SJCRH30 (cell line): Measurements from ENCODE around the gene SOD3. TPM values are rescaled to one million over a fixed set of nuclear protein-coding genes. Genes with fewer than 3 reads are reported as not detected.

Experiments
- DNase-seq, 2 experiments: peaks; one replicate each; pipeline ENCODE4 v3.0.0-alpha.2; 2015 to 2020
- H3K27ac ChIP-seq: fragments of 250-450 bp; sonication (Bioruptor Pico); 2 replicates; pipeline ENCODE4 v1.5.1; 2020; ENCODE audit warnings: mild to moderate bottlenecking, moderate library complexity
- H3K27me3 ChIP-seq: fragments of 250-450 bp; sonication (Bioruptor Pico); 2 replicates; pipeline ENCODE4 v1.5.1; 2020; ENCODE audit warnings: mild to moderate bottlenecking, moderate library complexity
- H3K36me3 ChIP-seq: fragments of 250-450 bp; sonication (Bioruptor Pico); 2 replicates; pipeline ENCODE4 v1.5.1; 2020; ENCODE audit warnings: mild to moderate bottlenecking, moderate library complexity
- H3K4me1 ChIP-seq: fragments of 250-450 bp; sonication (Bioruptor Pico); 2 replicates; pipeline ENCODE4 v1.5.1; 2020; ENCODE audit warnings: mild to moderate bottlenecking, moderate library complexity
- H3K4me3 ChIP-seq: fragments of 250-450 bp; sonication (Bioruptor Pico); 2 replicates; pipeline ENCODE4 v1.5.1; 2020; ENCODE audit warnings: mild to moderate bottlenecking, moderate library complexity
- H3K9me3 ChIP-seq: fragments of 250-450 bp; sonication (Bioruptor Pico); replicated peaks from 2 replicates; pipeline ENCODE4 v1.5.1; 2020; ENCODE audit warnings: mild to moderate bottlenecking, moderate library complexity
- total RNA-seq: library from RNA; depleted of rRNA; stranded (reverse); fragments of >200 nt; shearing (Covaris generic); gene quantifications from 2 replicates; pipeline ENCODE4 v1.2.3, GENCODE V29; 2014

SOD3 gene
- total RNA-seq, 1 experiment from 2014 or later, result not detected

DNA sequence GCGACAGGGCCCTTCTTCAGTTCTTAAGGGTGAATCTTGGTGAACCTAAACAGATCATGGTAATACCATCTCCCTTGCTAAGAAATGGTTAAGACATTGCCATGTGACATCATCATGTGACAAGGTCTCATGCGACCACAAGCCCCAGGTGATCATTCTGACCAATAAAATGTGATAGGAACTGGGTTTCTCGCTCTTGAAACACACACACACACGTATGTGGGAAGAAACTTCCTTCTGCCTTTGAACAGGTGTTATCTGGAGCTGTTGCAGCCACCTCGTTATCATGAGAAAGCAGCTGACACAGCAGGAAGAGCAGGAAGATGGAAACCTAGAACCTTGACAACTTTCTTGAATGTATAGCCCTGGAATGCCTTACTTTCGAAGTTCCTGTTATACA lies 10.2 kb downstream of the SOD3 start:
- H3K36me3 ChIP-seq, result no peaks in the 10 kb centered on the region
- no peaks in the 10 kb centered on the region for H3K9me3 ChIP-seq
- no peak for DNase-seq
- H3K27ac ChIP-seq, result no peak overlapping the region
- peaks cover 5% of the 10 kb centered on the region; the same call in 1 of the 2 replicates for H3K27me3 ChIP-seq
- no peak overlapping the region for H3K4me3 ChIP-seq
- H3K4me1 ChIP-seq, result peaks cover 13% of the 10 kb centered on the region

- peaks cover 13% of the 10 kb centered on the region for H3K4me1 ChIP-seq
- no peak for DNase-seq
These were observed 11.0 kb downstream of the SOD3 start for GRCh38 chr4:24806206-24806990.

DNA sequence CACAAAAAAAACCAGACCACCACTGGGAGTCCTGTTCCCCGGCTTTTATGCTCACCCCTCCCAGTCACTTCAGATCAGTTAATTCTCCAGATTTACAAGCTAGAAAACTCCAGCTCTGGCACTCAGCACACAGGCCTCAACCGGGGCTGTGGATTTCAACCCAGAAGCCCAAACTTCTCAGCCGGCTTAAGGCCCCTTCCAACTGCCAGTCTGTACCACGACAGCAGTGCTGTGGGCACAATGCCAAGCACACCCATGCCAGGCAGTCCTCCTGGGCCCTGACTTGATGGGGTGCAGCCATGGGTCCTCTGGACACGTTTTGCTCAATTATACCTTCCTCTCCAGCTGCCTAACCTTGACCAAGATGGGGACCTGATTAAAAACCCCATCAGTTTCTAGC lies 12.2 kb downstream of the SOD3 start:
- no peak for DNase-seq
- H3K4me3 ChIP-seq, result no peak overlapping the region
- no peak overlapping the region for H3K27ac ChIP-seq
- H3K4me1 ChIP-seq, result peaks cover 9% of the 10 kb centered on the region
- no peaks in the 10 kb centered on the region for H3K9me3 ChIP-seq
- H3K36me3 ChIP-seq, result no peaks in the 10 kb centered on the region
- 0 out of 2 replicates have a peak, but pooled peaks cover 5% of the 10 kb centered on the region for H3K27me3 ChIP-seq

More at GRCh38 chr4:24806206-24806990, 11.0 kb downstream of the SOD3 start:
- Histone ChIP-seq H3K27ac (no peak overlapping the region), H3K9me3 (no peaks in the 10 kb centered on the region), H3K27me3 (peaks cover 5% of the 10 kb centered on the region; the same call in 1 of the 2 replicates), H3K4me3 (no peak overlapping the region), H3K36me3 (no peaks in the 10 kb centered on the region)

- no peak overlapping the region for H3K4me3 ChIP-seq
- 0 out of 2 replicates have a peak, but pooled peaks cover 5% of the 10 kb centered on the region for H3K27me3 ChIP-seq
- peaks cover 2% of the 10 kb centered on the region; the same call in 1 of the 2 replicates for H3K4me1 ChIP-seq
- no peak overlapping the region for H3K27ac ChIP-seq
- DNase-seq, result no peak
- H3K9me3 ChIP-seq, result no peaks in the 10 kb centered on the region
- H3K36me3 ChIP-seq, result no peaks in the 10 kb centered on the region
These were observed 12.9 kb downstream of the SOD3 start for GRCh38 chr4:24808261-24808660.

DNA sequence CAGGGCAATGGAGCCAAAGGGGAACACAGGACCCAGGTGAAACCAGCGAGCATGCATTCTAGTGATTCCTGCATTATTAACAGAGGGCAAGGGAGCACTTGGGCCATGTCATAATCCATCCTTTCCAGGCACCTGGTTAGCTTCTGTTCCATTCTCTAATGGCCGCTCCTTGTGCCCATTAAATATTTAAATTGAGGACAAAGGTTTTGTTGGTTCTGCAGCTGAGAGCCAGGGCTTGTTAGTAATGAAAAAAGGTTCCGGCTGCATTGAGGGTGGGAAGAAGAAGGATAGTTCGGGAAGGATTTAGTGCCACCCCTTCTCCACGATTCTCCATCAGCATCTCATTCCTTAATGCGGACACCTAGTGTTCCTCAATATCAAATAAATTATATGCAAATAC lies 13.6 kb downstream of the SOD3 start:
- no peaks in the 10 kb centered on the region for H3K9me3 ChIP-seq
- no peaks in the 10 kb centered on the region for H3K4me1 ChIP-seq
- H3K27ac ChIP-seq, result no peak overlapping the region
- no peak for DNase-seq
- H3K27me3 ChIP-seq, result 0 out of 2 replicates have a peak, but pooled peaks cover 5% of the 10 kb centered on the region
- no peaks in the 10 kb centered on the region for H3K36me3 ChIP-seq
- no peak overlapping the region for H3K4me3 ChIP-seq

DNA sequence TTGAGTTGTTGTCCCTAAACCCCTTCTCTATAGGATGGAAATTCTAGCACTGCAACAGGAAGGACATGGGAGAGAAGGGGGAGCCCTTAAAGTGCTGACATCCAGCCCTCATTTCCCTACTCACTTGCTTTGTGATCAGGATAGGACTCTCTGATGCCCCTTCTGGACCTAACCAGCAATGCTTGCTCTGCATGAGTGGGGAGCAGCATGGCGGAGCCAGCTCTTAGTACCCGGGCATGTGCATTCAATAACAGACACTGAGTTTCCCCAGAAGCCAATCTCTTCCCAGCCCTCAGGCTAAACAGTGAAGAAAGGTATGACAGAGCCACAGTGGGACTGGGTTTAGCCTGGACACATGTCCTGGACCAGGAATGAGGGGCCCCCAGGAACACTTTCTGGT lies 14.0 kb downstream of the SOD3 start:
- H3K36me3 ChIP-seq, result no peaks in the 10 kb centered on the region
- no peak overlapping the region for H3K4me3 ChIP-seq
- no peaks in the 10 kb centered on the region for H3K9me3 ChIP-seq
- H3K4me1 ChIP-seq, result no peaks in the 10 kb centered on the region
- no peak overlapping the region for H3K27ac ChIP-seq
- no peak for DNase-seq
- 0 out of 2 replicates have a peak, but pooled peaks cover 5% of the 10 kb centered on the region for H3K27me3 ChIP-seq

- Histone ChIP-seq H3K4me1 (no peaks in the 10 kb centered on the region), H3K9me3 (no peaks in the 10 kb centered on the region), H3K27me3 (0 out of 2 replicates have a peak, but pooled peaks cover 5% of the 10 kb centered on the region), H3K4me3 (no peak overlapping the region), H3K36me3 (no peaks in the 10 kb centered on the region), H3K27ac (no peak overlapping the region)
- no peak for DNase-seq
These were observed 14.5 kb downstream of the SOD3 start for GRCh38 chr4:24809815-24810405.

GRCh38 chr4:24810871-24811631 lies 15.7 kb downstream of the SOD3 start:
- H3K4me3 ChIP-seq, result no peak overlapping the region
- H3K36me3 ChIP-seq, result no peaks in the 10 kb centered on the region
- no peak for DNase-seq
- no peaks in the 10 kb centered on the region for H3K9me3 ChIP-seq
- H3K27me3 ChIP-seq, result peaks cover 8% of the 10 kb centered on the region; the same call in 1 of the 2 replicates
- no peak overlapping the region for H3K27ac ChIP-seq
- no peaks in the 10 kb centered on the region for H3K4me1 ChIP-seq

- DNase-seq, result no peak
- Histone ChIP-seq H3K27me3 (peaks cover 3% of the 10 kb centered on the region; the same call in 1 of the 2 replicates), H3K9me3 (no peaks in the 10 kb centered on the region), H3K27ac (no peak overlapping the region), H3K4me3 (no peak overlapping the region), H3K4me1 (no peaks in the 10 kb centered on the region), H3K36me3 (no peaks in the 10 kb centered on the region)
These were observed 18.4 kb downstream of the SOD3 start for GRCh38 chr4:24813732-24814131.

DNA sequence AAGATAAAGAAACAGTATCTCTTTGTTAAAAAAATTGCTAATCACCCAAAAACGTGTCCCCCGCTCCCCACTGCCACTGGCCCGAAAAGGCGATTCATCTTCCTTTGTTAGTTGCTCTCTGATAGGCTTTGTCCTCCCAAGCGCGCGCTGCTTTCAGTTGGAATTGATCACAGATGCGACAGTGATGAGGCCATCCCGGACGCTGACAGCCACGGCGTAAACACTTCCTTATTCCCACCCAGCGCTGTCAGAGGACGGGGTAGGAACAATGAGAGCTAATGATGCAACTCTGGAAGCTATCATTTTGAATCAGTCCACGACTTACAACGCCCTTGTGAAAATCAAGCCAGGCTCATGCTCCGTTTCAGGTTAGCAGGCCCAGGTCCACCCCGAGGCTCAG lies 21.4 kb downstream of the SOD3 start:
- H3K4me1 ChIP-seq, result no peaks in the 10 kb centered on the region
- H3K4me3 ChIP-seq, result no peak overlapping the region
- H3K36me3 ChIP-seq, result no peaks in the 10 kb centered on the region
- DNase-seq, result no peak
- no peak overlapping the region for H3K27ac ChIP-seq
- H3K27me3 ChIP-seq, result peaks cover 3% of the 10 kb centered on the region
- no peaks in the 10 kb centered on the region for H3K9me3 ChIP-seq

- Histone ChIP-seq H3K4me3 (no peak overlapping the region), H3K27me3 (peaks cover under 1% of the 10 kb centered on the region), H3K36me3 (no peaks in the 10 kb centered on the region), H3K27ac (no peak overlapping the region), H3K4me1 (no peaks in the 10 kb centered on the region), H3K9me3 (no peaks in the 10 kb centered on the region)
- DNase-seq, result no peak
These were observed 25.2 kb downstream of the SOD3 start for GRCh38 chr4:24820541-24820940.

- H3K36me3 ChIP-seq, result no peaks in the 10 kb centered on the region
These were observed 29.3 kb downstream of the SOD3 start for GRCh38 chr4:24824720-24825119.

DNA sequence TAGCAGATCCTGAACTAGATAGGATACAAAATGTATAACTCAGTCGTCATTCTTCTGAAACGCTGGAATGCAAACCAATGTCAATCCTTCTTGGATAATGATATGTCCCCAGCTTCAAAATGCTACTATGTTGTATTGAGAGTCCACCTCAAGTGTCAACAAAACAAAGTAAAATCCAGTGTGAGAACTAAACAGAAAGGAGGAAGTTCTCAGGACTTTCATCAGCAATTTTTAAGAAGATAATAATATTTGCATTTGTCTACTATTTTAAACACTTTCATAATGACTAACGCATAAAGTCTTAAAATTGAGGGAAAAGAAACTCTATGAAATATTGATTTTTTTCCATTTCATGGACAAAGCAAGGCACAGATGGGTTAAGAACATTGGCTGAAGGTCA lies 36.3 kb downstream of the SOD3 start:
- DNase-seq, result no peak
- Histone ChIP-seq H3K4me3 (no peak overlapping the region), H3K9me3 (no peaks in the 10 kb centered on the region), H3K4me1 (no peaks in the 10 kb centered on the region), H3K36me3 (no peaks in the 10 kb centered on the region), H3K27ac (no peak overlapping the region), H3K27me3 (peaks cover 6% of the 10 kb centered on the region)

More at GRCh38 chr4:24824720-24825119, 29.3 kb downstream of the SOD3 start:
- no peak for DNase-seq
- Histone ChIP-seq H3K9me3 (no peaks in the 10 kb centered on the region), H3K4me1 (no peaks in the 10 kb centered on the region), H3K27me3 (no peaks in the 10 kb centered on the region; the same call in 1 of the 2 replicates), H3K4me3 (no peak overlapping the region), H3K27ac (no peak overlapping the region)

DNA sequence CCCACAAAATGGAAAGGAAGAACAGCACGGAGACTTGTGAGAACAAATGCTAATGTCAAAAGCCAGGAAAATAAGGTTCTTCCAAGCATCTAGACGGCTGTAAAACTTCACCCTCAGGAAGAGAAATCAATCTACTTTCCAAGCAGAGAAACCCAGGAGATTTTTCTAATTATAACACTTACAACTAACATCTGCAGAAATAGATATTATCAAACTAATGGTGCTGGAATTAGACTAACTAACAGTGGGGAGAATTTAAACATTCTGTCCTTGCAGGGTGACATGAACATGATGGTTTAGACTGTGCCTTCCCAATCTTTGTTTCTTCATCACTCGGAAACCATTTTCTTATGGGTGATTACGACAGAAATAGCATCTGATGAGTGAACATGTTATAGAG lies 40.3 kb downstream of the SOD3 start:
- DNase-seq, result no peak
- H3K27me3 ChIP-seq, result peaks cover 6% of the 10 kb centered on the region
- H3K36me3 ChIP-seq, result no peaks in the 10 kb centered on the region
- H3K4me3 ChIP-seq, result no peak overlapping the region
- H3K27ac ChIP-seq, result no peak overlapping the region
- H3K9me3 ChIP-seq, result no peaks in the 10 kb centered on the region
- no peaks in the 10 kb centered on the region for H3K4me1 ChIP-seq
